ENCODE data around the gene IL11. TPM values are rescaled to one million over a fixed set of nuclear protein-coding genes. Genes with fewer than 3 reads are reported as not detected.

The IL11 gene
- total and polyA plus RNA-seq, 10 donors = 0.04 to 0.23 (median 0.06) TPM; not detected in 7

GRCh38 chr19:55386493-55386971 lies 16.3 kb upstream of the IL11 start:
- Histone ChIP-seq H3K27ac (peak overlapping the region; percentile 88 to 96 (median 93)), H3K9me3 (no peaks in the 10 kb centered on the region), H3K4me3 (peak overlapping the region; percentile 74 to 96 (median 90)), H3K36me3 (peaks cover 4 to 51% (median 43%) of the 10 kb centered on the region in 6 donors), H3K4me1 (peaks cover 43 to 80% (median 62%) of the 10 kb centered on the region in 6 donors), H3K27me3 (replicated peaks in 1 of 7) (no peaks in the 10 kb centered on the region)
- TF ChIP-seq POLR2A (IDR thresholded peaks at IDR 0.05) (no peak), CTCF (IDR thresholded peaks at IDR 0.05 in 8 of 11, conservative IDR thresholded peaks at IDR 0.05 in 3 of 11) (no peak), POLR2AphosphoS5 (IDR thresholded peaks at IDR 0.05) (no peak)
- peak; percentile 83 for DNase-seq
- WGBS, 5 donors = 1 to 4% (median 1%) methylated on average over 20 to 33 of the region's 33 CpGs
- intact Hi-C loops (cut with DNase I; ENCODE audit: low total_unique reads) = no loop called here

GRCh38 chr19:55385724-55386492 lies 15.6 kb upstream of the IL11 start, which contains the start of gene RPL28:
Gene RPL28, plus strand, starts transcription at chr19:55385932. Its CDS starts 426 bp downstream, at chr19:55386358.
- peaks cover 43 to 73% (median 59%) of the 10 kb centered on the region in 6 donors for H3K4me1 ChIP-seq
- 0 to 1% (median 0%) methylated on average over 46 to 68 of the region's 68 CpGs for WGBS, 5 donors

GRCh38 chr19:55384920-55385723 lies 14.9 kb upstream of the IL11 start:
- peak overlapping the region; percentile 88 to 96 (median 93) for H3K27ac ChIP-seq
- H3K27me3 ChIP-seq (replicated peaks in 1 of 7) = no peaks in the 10 kb centered on the region
- DNase-seq = peak; percentile 96
- H3K4me3 ChIP-seq = peak overlapping the region; percentile 74 to 96 (median 90)
- H3K36me3 ChIP-seq = peaks cover 4 to 36% (median 33%) of the 10 kb centered on the region in 6 donors
- intact Hi-C loops (cut with DNase I; ENCODE audit: low total_unique reads) = no loop called here
- 3 to 7% (median 5%) methylated on average over 28 to 34 of the region's 34 CpGs for WGBS, 5 donors
- no peaks in the 10 kb centered on the region for H3K9me3 ChIP-seq
- no peak for TF ChIP-seq CTCF (IDR thresholded peaks at IDR 0.05 in 8 of 11, conservative IDR thresholded peaks at IDR 0.05 in 3 of 11)
- no peak for TF ChIP-seq POLR2AphosphoS5 (IDR thresholded peaks at IDR 0.05)
- TF ChIP-seq POLR2A (IDR thresholded peaks at IDR 0.05) = no peak
- peaks cover 43 to 66% (median 56%) of the 10 kb centered on the region in 6 donors for H3K4me1 ChIP-seq

More at GRCh38 chr19:55385724-55386492, 15.6 kb upstream of the IL11 start, which contains the start of gene RPL28:
- Histone ChIP-seq H3K27ac (peak within 1 kb of the TSS; percentile 88 to 96 (median 93)), H3K36me3 (peaks cover 4 to 44% (median 38%) of the 10 kb centered on the region in 6 donors), H3K27me3 (replicated peaks in 1 of 7) (no peaks in the 10 kb centered on the region), H3K4me3 (peak within 1 kb of the TSS; percentile 74 to 96 (median 90)), H3K9me3 (no peaks in the 10 kb centered on the region)
- DNase-seq = peak; percentile 99
- TF ChIP-seq POLR2AphosphoS5 (IDR thresholded peaks at IDR 0.05) (peak; percentile 100), CTCF (IDR thresholded peaks at IDR 0.05 in 8 of 11, conservative IDR thresholded peaks at IDR 0.05 in 3 of 11) (peak in 1 of 11 experiments; percentile 21), POLR2A (IDR thresholded peaks at IDR 0.05) (peak; percentile 96 to 99 (median 97))
- intact Hi-C loops (cut with DNase I; ENCODE audit: low total_unique reads) = no loop called here
